ENCODE measurements around the gene ARMC2.

DNA sequence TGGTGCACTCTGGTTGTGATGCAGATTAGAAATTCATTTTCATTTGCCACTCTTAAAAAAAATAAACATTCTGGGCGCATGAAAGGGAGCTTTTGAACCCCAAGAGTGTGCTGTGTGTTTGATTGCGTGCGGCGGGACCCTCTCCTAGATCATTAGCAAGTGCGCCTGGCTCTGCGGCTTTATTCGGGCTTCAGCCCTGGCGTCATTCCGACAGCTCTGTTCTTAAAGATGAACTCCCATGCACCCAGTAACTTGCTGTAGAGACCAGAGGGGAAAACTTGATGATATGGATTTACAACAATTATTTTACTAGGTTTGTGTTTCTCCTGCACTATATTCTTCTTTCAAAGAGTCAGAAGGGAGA, 48.9 kb upstream of the ARMC2 start:
- TF ChIP-seq POLR2AphosphoS5 (IDR thresholded peaks at IDR 0.05) (no peak), POLR2A (IDR thresholded peaks at IDR 0.05) (no peak)
- TF ChIP-seq, protein P1, sequence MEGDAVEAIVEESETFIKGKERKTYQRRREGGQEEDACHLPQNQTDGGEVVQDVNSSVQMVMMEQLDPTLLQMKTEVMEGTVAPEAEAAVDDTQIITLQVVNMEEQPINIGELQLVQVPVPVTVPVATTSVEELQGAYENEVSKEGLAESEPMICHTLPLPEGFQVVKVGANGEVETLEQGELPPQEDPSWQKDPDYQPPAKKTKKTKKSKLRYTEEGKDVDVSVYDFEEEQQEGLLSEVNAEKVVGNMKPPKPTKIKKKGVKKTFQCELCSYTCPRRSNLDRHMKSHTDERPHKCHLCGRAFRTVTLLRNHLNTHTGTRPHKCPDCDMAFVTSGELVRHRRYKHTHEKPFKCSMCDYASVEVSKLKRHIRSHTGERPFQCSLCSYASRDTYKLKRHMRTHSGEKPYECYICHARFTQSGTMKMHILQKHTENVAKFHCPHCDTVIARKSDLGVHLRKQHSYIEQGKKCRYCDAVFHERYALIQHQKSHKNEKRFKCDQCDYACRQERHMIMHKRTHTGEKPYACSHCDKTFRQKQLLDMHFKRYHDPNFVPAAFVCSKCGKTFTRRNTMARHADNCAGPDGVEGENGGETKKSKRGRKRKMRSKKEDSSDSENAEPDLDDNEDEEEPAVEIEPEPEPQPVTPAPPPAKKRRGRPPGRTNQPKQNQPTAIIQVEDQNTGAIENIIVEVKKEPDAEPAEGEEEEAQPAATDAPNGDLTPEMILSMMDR (IDR thresholded peaks at IDR 0.05), result no peak
